Cardiac muscle cell (in vitro differentiated cells and primary cell): ENCODE results near the gene PDZRN3. TPM values are rescaled to one million over a fixed set of nuclear protein-coding genes. Genes with fewer than 3 reads are reported as not detected.

Experiments
- DNase-seq, 2 donors: peaks; one replicate each; pipeline versions ENCODE4 v3.0.0 to v3.0.0-alpha.2; 2010 to 2017; ENCODE audit warnings: low read depth in 1 of 2, low spot score in 1 of 2
- H3K27ac ChIP-seq: fragments of 200-600 bp; sonication (generic); 2 replicates; pipeline ENCODE4 v1.5.1; 2016
- H3K27me3 ChIP-seq: fragments of 200-600 bp; sonication (generic); 2 replicates; pipeline ENCODE4 v1.6.0; 2016; ENCODE audit warnings: control low read depth
- H3K36me3 ChIP-seq: fragments of 200-600 bp; sonication (generic); 2 replicates; pipeline ENCODE4 v1.5.1; 2016; ENCODE audit warnings: control low read depth
- H3K4me1 ChIP-seq: fragments of 200-600 bp; sonication (generic); 2 replicates; pipeline ENCODE4 v1.8.1; 2017; ENCODE audit warnings: low read depth, mild to moderate bottlenecking, mixed run types
- H3K4me3 ChIP-seq: fragments of 200-600 bp; sonication (generic); 2 replicates; pipeline ENCODE4 v1.5.1; 2016; ENCODE audit warnings: mild to moderate bottlenecking
- H3K9me3 ChIP-seq: fragments of 200-600 bp; sonication (generic); 2 replicates; pipeline ENCODE4 v1.5.1; 2017; ENCODE audit warnings: low read depth, mild to moderate bottlenecking, control low read depth
- CTCF ChIP-seq: IDR thresholded peaks from 2 replicates; pipeline ENCODE4 v1.5.1; 2012; ENCODE audit warnings: low read depth, mild to moderate bottlenecking, low read length
- polyA plus RNA-seq: library from polyadenylated mRNA; unstranded; fragments of >200 nt; fragmentation: Nextera tagmentation; extraction: Ambion mirVana; gene quantifications from 2 replicates; pipeline ENCODE4 v1.2.1, GENCODE V29; 2016
- total RNA-seq: library from RNA; depleted of rRNA; stranded (reverse); fragments of >200 nt; gene quantifications from 2 replicates; pipeline ENCODE4 v1.2.3, GENCODE V29; 2016

The PDZRN3 gene
- total and polyA plus RNA-seq, 2 experiments from 2014 or later, result 63.9 to 94.7 TPM

DNA sequence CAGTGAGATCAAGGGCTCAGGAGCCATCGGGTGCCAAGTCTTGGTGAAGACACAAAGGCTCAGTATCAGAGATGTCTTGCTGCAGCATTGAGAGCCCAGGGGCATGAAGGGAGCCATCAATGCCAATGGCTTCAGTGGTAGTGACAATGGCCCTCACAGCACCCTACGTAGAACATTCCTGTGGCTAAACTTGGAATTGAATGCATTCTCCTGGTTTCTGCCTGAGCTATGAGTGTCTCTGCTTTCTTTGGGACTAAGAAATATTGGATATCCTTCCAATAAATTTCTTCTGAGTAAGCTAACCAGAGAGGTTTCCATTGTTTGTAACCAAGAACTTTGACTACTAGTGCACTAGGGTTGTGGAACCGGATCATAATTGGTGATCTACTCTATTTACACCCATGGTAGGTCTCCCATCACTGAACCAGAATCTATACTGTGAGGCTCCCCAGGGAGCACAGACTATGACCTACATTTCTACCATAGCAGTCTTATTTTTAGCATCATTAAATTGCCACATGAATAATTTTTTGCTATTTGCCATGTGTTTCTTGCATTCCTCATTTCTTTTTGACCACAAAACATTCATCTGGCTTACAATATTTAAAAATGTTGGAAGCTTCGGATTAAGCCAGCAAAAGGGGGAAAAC, 31.6 kb upstream of the PDZRN3 start:
- no peak for TF ChIP-seq CTCF
- Histone ChIP-seq H3K4me1 (peaks cover 19% of the 10 kb centered on the region), H3K27ac (no peak overlapping the region), H3K27me3 (no peaks in the 10 kb centered on the region), H3K9me3 (no peaks in the 10 kb centered on the region), H3K4me3 (no peak overlapping the region), H3K36me3 (no peaks in the 10 kb centered on the region)
- no peak for DNase-seq

GRCh38 chr3:73655197-73655596, 30.5 kb upstream of the PDZRN3 start:
- DNase-seq, result no peak
- H3K36me3 ChIP-seq, result no peaks in the 10 kb centered on the region

GRCh38 chr3:73653877-73654276, 29.1 kb upstream of the PDZRN3 start:
- Histone ChIP-seq H3K4me1 (peaks cover 18% of the 10 kb centered on the region), H3K27ac (no peak overlapping the region), H3K27me3 (no peaks in the 10 kb centered on the region), H3K9me3 (no peaks in the 10 kb centered on the region), H3K4me3 (no peak overlapping the region), H3K36me3 (no peaks in the 10 kb centered on the region)
- DNase-seq, result no peak
- TF ChIP-seq CTCF, result no peak

More at GRCh38 chr3:73655197-73655596, 30.5 kb upstream of the PDZRN3 start:
- no peaks in the 10 kb centered on the region for H3K9me3 ChIP-seq
- no peak for TF ChIP-seq CTCF
- no peaks in the 10 kb centered on the region for H3K27me3 ChIP-seq
- peaks cover 19% of the 10 kb centered on the region for H3K4me1 ChIP-seq
- no peak overlapping the region for H3K4me3 ChIP-seq
- H3K27ac ChIP-seq, result no peak overlapping the region

- DNase-seq, result no peak
- H3K4me3 ChIP-seq, result no peak overlapping the region
- no peak for TF ChIP-seq CTCF
- no peaks in the 10 kb centered on the region for H3K36me3 ChIP-seq
- no peaks in the 10 kb centered on the region for H3K9me3 ChIP-seq
- H3K27ac ChIP-seq, result no peak overlapping the region
- no peaks in the 10 kb centered on the region for H3K27me3 ChIP-seq
- H3K4me1 ChIP-seq, result peaks cover 13% of the 10 kb centered on the region
Measured at GRCh38 chr3:73653351-73653750, 28.6 kb upstream of the PDZRN3 start.

- Histone ChIP-seq H3K36me3 (no peaks in the 10 kb centered on the region), H3K4me3 (no peak overlapping the region), H3K27me3 (no peaks in the 10 kb centered on the region), H3K4me1 (peaks cover 11% of the 10 kb centered on the region), H3K27ac (no peak overlapping the region), H3K9me3 (no peaks in the 10 kb centered on the region)
- TF ChIP-seq CTCF, result no peak
- no peak for DNase-seq
Measured at GRCh38 chr3:73652896-73653295, 28.2 kb upstream of the PDZRN3 start.
